Measurements from ENCODE around the gene PGLYRP2. TPM values are rescaled to one million over a fixed set of nuclear protein-coding genes. Genes with fewer than 3 reads are reported as not detected.

Gene PGLYRP2
- total and polyA plus RNA-seq, 2 of the 13 experiments (the other 11 are each of a cell fraction or from before 2014, with no cell fraction given): 0.04 to 1.0 TPM

- TF ChIP-seq SKI (IDR thresholded peaks at IDR 0.05; ENCODE audit: partially characterized antibody): peak; percentile 86
- TF ChIP-seq ZMYM2 (CRISPR knock-in tag; IDR thresholded peaks at IDR 0.05): no peak
- TF ChIP-seq PLRG1 (conservative IDR thresholded peaks at IDR 0.05): no peak
- TF ChIP-seq DMTF1 (CRISPR knock-in tag; IDR thresholded peaks at IDR 0.05): no peak
- TF ChIP-seq THAP11 (CRISPR knock-in tag; IDR thresholded peaks at IDR 0.05): peak; percentile 82
- TF ChIP-seq DDIT3 (CRISPR knock-in tag; IDR thresholded peaks at IDR 0.05): no peak
- peak; percentile 58; the same call in 1 of the 2 replicates for TF ChIP-seq ERF (CRISPR knock-in tag; IDR thresholded peaks at IDR 0.05)
- TF ChIP-seq ZBTB14 (CRISPR knock-in tag; IDR thresholded peaks at IDR 0.05): peak; percentile 74
- no peak for TF ChIP-seq ZNF326 (CRISPR knock-in tag; IDR thresholded peaks at IDR 0.05; ENCODE audit: borderline replicate concordance)
- TF ChIP-seq CREB1 (IDR thresholded peaks at IDR 0.05): no peak
- no peak for TF ChIP-seq CREB1 (CRISPR knock-in tag; IDR thresholded peaks at IDR 0.05)
- 0 out of 2 replicates have a peak, but pooled peaks have one; percentile 25 for TF ChIP-seq ZNF619 (CRISPR knock-in tag; IDR thresholded peaks at IDR 0.05)
- TF ChIP-seq ZNF770 (CRISPR knock-in tag; IDR thresholded peaks at IDR 0.05): peak; percentile 50; the same call in 1 of the 2 replicates
- no peak for TF ChIP-seq TERF1 (CRISPR knock-in tag; IDR thresholded peaks at IDR 0.05)
- TF ChIP-seq HBP1 (CRISPR knock-in tag; IDR thresholded peaks at IDR 0.05; ENCODE audit: low read depth): peak; percentile 70; the same call in 1 of the 2 replicates
- no peak for TF ChIP-seq NRL (CRISPR knock-in tag; IDR thresholded peaks at IDR 0.05; ENCODE audit: borderline replicate concordance)
- TF ChIP-seq ZSCAN22 (CRISPR knock-in tag; IDR thresholded peaks at IDR 0.05): no peak
Observed at GRCh38 chr19:15432629-15433518, 46.4 kb downstream of the PGLYRP2 start (continued).
